ENCODE measurements around the gene GTPBP4. TPM values are rescaled to one million over a fixed set of nuclear protein-coding genes. Genes with fewer than 3 reads are reported as not detected.
A peak's percentile ranks its signal among the peaks of the same experiment; 100 is the strongest.

Gene GTPBP4
- total RNA-seq, 1 donor from 2014 or later, result 66.3 TPM

GRCh38 chr10:1054684-1055083, 66.5 kb downstream of the GTPBP4 start:
- no peak for DNase-seq (ENCODE audit: low spot score in 2 of 2, unreplicated experiment in 2 of 2)
- peak overlapping the region; percentile 89 for H3K27ac Mint-ChIP-seq
- peaks cover 62% of the 10 kb centered on the region for H3K4me1 Mint-ChIP-seq
- H3K36me3 Mint-ChIP-seq, result peaks cover 9% of the 10 kb centered on the region
- TF ChIP-seq CTCF (IDR thresholded peaks at IDR 0.05; ENCODE audit: unreplicated experiment), result no peak
- no peaks in the 10 kb centered on the region for H3K9me3 Mint-ChIP-seq
- H3K27me3 Mint-ChIP-seq (ENCODE audit: low read depth), result no peaks in the 10 kb centered on the region
- H3K4me3 Mint-ChIP-seq, result peak overlapping the region; percentile 94

- peaks cover 9% of the 10 kb centered on the region for H3K36me3 Mint-ChIP-seq
- no peaks in the 10 kb centered on the region for H3K9me3 Mint-ChIP-seq
- DNase-seq (ENCODE audit: low spot score in 2 of 2, unreplicated experiment in 2 of 2), result peak; percentile 72 to 85
- H3K4me3 Mint-ChIP-seq, result peak within 1 kb of the TSS; percentile 94
- no peaks in the 10 kb centered on the region for H3K27me3 Mint-ChIP-seq (ENCODE audit: low read depth)
- TF ChIP-seq CTCF (IDR thresholded peaks at IDR 0.05; ENCODE audit: unreplicated experiment), result no peak
- H3K4me1 Mint-ChIP-seq, result peaks cover 49% of the 10 kb centered on the region
- H3K27ac Mint-ChIP-seq, result peak within 1 kb of the TSS; percentile 96
These were observed 68.3 kb downstream of the GTPBP4 start, which contains the start of gene WDR37 for GRCh38 chr10:1056326-1057105. Gene WDR37 (plus strand): TSS chr10:1056385. CDS start chr10:1072156, 15,771 bp downstream.

GRCh38 chr10:1057106-1057657, 68.9 kb downstream of the GTPBP4 start:
- H3K4me3 Mint-ChIP-seq, result peak overlapping the region; percentile 94
- H3K9me3 Mint-ChIP-seq, result no peaks in the 10 kb centered on the region
- TF ChIP-seq CTCF (IDR thresholded peaks at IDR 0.05; ENCODE audit: unreplicated experiment), result no peak
- no peaks in the 10 kb centered on the region for H3K27me3 Mint-ChIP-seq (ENCODE audit: low read depth)
- H3K27ac Mint-ChIP-seq, result peak overlapping the region; percentile 85
- peaks cover 48% of the 10 kb centered on the region for H3K4me1 Mint-ChIP-seq
- H3K36me3 Mint-ChIP-seq, result peaks cover 6% of the 10 kb centered on the region
- no peak for DNase-seq (ENCODE audit: low spot score in 2 of 2, unreplicated experiment in 2 of 2)

GRCh38 chr10:1058017-1058416, 69.8 kb downstream of the GTPBP4 start:
- H3K4me1 Mint-ChIP-seq, result peaks cover 49% of the 10 kb centered on the region
- TF ChIP-seq CTCF (IDR thresholded peaks at IDR 0.05; ENCODE audit: unreplicated experiment), result no peak
- no peak for DNase-seq (ENCODE audit: low spot score in 2 of 2, unreplicated experiment in 2 of 2)
- H3K4me3 Mint-ChIP-seq, result peak overlapping the region; percentile 94
- no peaks in the 10 kb centered on the region for H3K27me3 Mint-ChIP-seq (ENCODE audit: low read depth)
- no peaks in the 10 kb centered on the region for H3K36me3 Mint-ChIP-seq
- H3K9me3 Mint-ChIP-seq, result no peaks in the 10 kb centered on the region
- H3K27ac Mint-ChIP-seq, result peak overlapping the region; percentile 85

GRCh38 chr10:1059902-1060301, 71.7 kb downstream of the GTPBP4 start:
- Mint-ChIP-seq H3K36me3 (peaks cover 6% of the 10 kb centered on the region), H3K27ac (no peak overlapping the region), H3K27me3 (ENCODE audit: low read depth) (no peaks in the 10 kb centered on the region), H3K4me3 (no peak overlapping the region), H3K4me1 (peaks cover 33% of the 10 kb centered on the region), H3K9me3 (peaks cover 3% of the 10 kb centered on the region)
- TF ChIP-seq CTCF (IDR thresholded peaks at IDR 0.05; ENCODE audit: unreplicated experiment), result no peak
- no peak for DNase-seq (ENCODE audit: low spot score in 2 of 2, unreplicated experiment in 2 of 2)
